ENCODE results near the gene KLF5. TPM values are rescaled to one million over a fixed set of nuclear protein-coding genes. Genes with fewer than 3 reads are reported as not detected.

KLF5 gene
- total RNA-seq, 1 experiment from 2014 or later = 59.2 TPM

DNA sequence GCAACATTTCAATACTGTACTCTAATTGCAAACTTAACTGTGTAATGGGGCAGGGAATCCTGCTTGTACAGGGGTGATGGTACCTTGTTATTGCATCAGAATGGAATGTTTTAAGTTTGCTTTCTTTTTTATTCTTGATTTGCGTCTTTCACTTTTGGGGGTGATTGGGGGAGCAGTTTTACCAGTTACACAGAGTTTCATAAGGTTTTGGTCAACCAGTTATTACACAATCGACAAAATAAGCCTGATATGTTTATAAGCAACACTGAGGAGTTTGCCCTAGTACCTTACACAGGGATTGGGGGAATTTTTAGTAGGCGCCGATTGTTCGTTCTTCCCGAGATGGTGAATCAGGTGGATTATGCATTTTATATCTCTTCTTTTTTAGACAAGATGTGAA lies 2.7 kb downstream of the KLF5 start:
- BruUV-seq (replicated peaks) = no TSS peak
- no peaks in the 10 kb centered on the region for H3K9me3 ChIP-seq (ENCODE audit: control insufficient read depth in 1 of 2, insufficient read depth in 1 of 2, low read depth in 1 of 2, low read length in 2 of 2)
- no peaks in the 10 kb centered on the region for H3K27me3 ChIP-seq (ENCODE audit: insufficient read depth, low read length)
- DNase-seq (ENCODE audit: low read depth, low spot score) (no peak), ATAC-seq (no peak)
- H3K9me2 ChIP-seq (ENCODE audit: insufficient read depth) = no peaks in the 10 kb centered on the region
- peak overlapping the region; percentile 80; the same call in 1 of the 2 replicates for H3K9ac ChIP-seq (ENCODE audit: low read length)
- H3K4me1 ChIP-seq (ENCODE audit: control insufficient read depth in 1 of 2, insufficient read depth in 2 of 2, low read length in 2 of 2) = peaks cover 36 to 52% of the 10 kb centered on the region in 2 experiments
- no peak overlapping the region for H2AFZ ChIP-seq (ENCODE audit: low read depth, low read length, poor library complexity, severe bottlenecking)
- CTCF ChIA-PET = no interaction called here
- TF ChIP-seq EZH2phosphoT487 (IDR thresholded peaks at IDR 0.05; ENCODE audit: borderline replicate concordance) (no peak), TCF7L2 (IDR thresholded peaks at IDR 0.05; ENCODE audit: borderline replicate concordance, extremely low read depth, insufficient read depth, insufficient read length) (no peak), EGR1 (IDR thresholded peaks at IDR 0.05; ENCODE audit: low read depth) (no peak), JUND (IDR thresholded peaks at IDR 0.05) (no peak), RAD21 (IDR thresholded peaks at IDR 0.05; ENCODE audit: low read depth) (no peak), SP1 (IDR thresholded peaks at IDR 0.05; ENCODE audit: low read depth) (no peak), SIN3A (IDR thresholded peaks at IDR 0.05; ENCODE audit: low read depth) (no peak), ELF1 (IDR thresholded peaks at IDR 0.05; ENCODE audit: borderline replicate concordance, low read depth) (no peak), POLR2AphosphoS5 (IDR thresholded peaks at IDR 0.05; ENCODE audit: low read depth, low read length) (no peak), ZFX (IDR thresholded peaks at IDR 0.05) (no peak), FOSL1 (IDR thresholded peaks at IDR 0.05; ENCODE audit: low read depth) (no peak), POLR2A (IDR thresholded peaks at IDR 0.05; ENCODE audit: borderline replicate concordance, extremely low read depth, insufficient read depth, insufficient read length) (no peak)
- TF ChIP-seq, protein P1, sequence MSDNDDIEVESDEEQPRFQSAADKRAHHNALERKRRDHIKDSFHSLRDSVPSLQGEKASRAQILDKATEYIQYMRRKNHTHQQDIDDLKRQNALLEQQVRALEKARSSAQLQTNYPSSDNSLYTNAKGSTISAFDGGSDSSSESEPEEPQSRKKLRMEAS (IDR thresholded peaks at IDR 0.05) = no peak
- TF ChIP-seq, protein P2, sequence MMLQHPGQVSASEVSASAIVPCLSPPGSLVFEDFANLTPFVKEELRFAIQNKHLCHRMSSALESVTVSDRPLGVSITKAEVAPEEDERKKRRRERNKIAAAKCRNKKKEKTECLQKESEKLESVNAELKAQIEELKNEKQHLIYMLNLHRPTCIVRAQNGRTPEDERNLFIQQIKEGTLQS (IDR thresholded peaks at IDR 0.05) = no peak
- TF ChIP-seq, protein P3, sequence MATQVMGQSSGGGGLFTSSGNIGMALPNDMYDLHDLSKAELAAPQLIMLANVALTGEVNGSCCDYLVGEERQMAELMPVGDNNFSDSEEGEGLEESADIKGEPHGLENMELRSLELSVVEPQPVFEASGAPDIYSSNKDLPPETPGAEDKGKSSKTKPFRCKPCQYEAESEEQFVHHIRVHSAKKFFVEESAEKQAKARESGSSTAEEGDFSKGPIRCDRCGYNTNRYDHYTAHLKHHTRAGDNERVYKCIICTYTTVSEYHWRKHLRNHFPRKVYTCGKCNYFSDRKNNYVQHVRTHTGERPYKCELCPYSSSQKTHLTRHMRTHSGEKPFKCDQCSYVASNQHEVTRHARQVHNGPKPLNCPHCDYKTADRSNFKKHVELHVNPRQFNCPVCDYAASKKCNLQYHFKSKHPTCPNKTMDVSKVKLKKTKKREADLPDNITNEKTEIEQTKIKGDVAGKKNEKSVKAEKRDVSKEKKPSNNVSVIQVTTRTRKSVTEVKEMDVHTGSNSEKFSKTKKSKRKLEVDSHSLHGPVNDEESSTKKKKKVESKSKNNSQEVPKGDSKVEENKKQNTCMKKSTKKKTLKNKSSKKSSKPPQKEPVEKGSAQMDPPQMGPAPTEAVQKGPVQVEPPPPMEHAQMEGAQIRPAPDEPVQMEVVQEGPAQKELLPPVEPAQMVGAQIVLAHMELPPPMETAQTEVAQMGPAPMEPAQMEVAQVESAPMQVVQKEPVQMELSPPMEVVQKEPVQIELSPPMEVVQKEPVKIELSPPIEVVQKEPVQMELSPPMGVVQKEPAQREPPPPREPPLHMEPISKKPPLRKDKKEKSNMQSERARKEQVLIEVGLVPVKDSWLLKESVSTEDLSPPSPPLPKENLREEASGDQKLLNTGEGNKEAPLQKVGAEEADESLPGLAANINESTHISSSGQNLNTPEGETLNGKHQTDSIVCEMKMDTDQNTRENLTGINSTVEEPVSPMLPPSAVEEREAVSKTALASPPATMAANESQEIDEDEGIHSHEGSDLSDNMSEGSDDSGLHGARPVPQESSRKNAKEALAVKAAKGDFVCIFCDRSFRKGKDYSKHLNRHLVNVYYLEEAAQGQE (IDR thresholded peaks at IDR 0.05; ENCODE audit: low read depth) = no peak
- TF ChIP-seq, protein P4, sequence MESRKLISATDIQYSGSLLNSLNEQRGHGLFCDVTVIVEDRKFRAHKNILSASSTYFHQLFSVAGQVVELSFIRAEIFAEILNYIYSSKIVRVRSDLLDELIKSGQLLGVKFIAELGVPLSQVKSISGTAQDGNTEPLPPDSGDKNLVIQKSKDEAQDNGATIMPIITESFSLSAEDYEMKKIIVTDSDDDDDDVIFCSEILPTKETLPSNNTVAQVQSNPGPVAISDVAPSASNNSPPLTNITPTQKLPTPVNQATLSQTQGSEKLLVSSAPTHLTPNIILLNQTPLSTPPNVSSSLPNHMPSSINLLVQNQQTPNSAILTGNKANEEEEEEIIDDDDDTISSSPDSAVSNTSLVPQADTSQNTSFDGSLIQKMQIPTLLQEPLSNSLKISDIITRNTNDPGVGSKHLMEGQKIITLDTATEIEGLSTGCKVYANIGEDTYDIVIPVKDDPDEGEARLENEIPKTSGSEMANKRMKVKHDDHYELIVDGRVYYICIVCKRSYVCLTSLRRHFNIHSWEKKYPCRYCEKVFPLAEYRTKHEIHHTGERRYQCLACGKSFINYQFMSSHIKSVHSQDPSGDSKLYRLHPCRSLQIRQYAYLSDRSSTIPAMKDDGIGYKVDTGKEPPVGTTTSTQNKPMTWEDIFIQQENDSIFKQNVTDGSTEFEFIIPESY (IDR thresholded peaks at IDR 0.05; ENCODE audit: extremely low read depth, insufficient replicate concordance, low read length) = no peak
- POLR2A ChIA-PET = no interaction called here
- intact Hi-C loops (cut with micrococcal nuclease) = loop anchor here (10.0 kb wide), 1 partner anchor 483 kb away; no protein-coding TSS in a partner anchor
- peak overlapping the region; percentile 90 for H3K4me2 ChIP-seq (ENCODE audit: low read length)
- peaks cover 4% of the 10 kb centered on the region; the same call in 1 of the 2 replicates for H4K20me1 ChIP-seq (ENCODE audit: insufficient read depth)
- H3K27ac ChIP-seq (ENCODE audit: low read depth, low read length) = peak overlapping the region; percentile 83; the same call in 1 of the 2 replicates
- H3K79me2 ChIP-seq (ENCODE audit: insufficient read depth, low read length) = peaks cover 74% of the 10 kb centered on the region
- RAD21 ChIA-PET (ENCODE audit: low non-redundant PET in 1 of 2, low total read pairs in 2 of 2, uncharacterized antibody in 2 of 2, unreplicated experiment in 2 of 2) = no interaction called here
- H3K36me3 ChIP-seq (ENCODE audit: control insufficient read depth in 1 of 2, insufficient read depth in 2 of 2, low read length in 2 of 2) = peaks cover 16 to 34% of the 10 kb centered on the region in 2 experiments
- peak overlapping the region in 1 of 2 experiments; percentile 75; a peak in 1 of 4 replicates for H3K4me3 ChIP-seq (replicated peaks in 1 of 2; ENCODE audit: low read depth in 1 of 2, low read length in 2 of 2)

All from HCT116 (cell line).